GM20000 (cell line): ENCODE results near the gene MRNIP.
"Not testable (repeated sequence)": the region's sequence is repeated elsewhere in the genome, so short reads cannot be mapped to it uniquely, and the experiment has no call there.

ENCODE experiments used
- DNase-seq: peaks from one replicate; pipeline ENCODE4 v3.0.0; 2012; ENCODE audit warnings: low spot score
- CTCF ChIP-seq: IDR thresholded peaks from 2 replicates; pipeline ENCODE4 v1.5.1; 2012; ENCODE audit warnings: mild to moderate bottlenecking, control low read depth; ENCODE audit errors: extremely low read depth, missing control alignments

The MRNIP gene

DNA sequence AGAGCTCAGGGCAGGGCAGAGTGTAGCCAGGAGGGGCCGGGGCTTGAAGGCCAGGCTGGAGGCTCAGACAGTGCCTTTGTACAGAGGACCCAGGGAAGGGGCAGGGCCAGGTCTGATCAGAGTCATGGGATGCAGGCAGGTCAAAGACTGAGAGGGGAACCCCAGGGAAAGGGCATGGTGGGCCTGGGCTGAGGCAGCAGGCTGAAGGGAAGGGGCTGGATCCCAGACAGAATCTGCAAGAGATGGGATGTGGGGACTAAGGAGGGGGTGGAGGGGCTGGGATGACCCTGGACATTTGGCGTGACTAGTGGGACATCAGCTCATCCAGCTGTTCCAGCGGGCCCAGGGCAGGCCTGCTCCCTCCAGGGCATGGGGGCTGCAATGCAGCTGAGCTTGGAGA, 15.5 kb upstream of the MRNIP start:
- no peak for TF ChIP-seq CTCF
- DNase-seq, result no peak

DNA sequence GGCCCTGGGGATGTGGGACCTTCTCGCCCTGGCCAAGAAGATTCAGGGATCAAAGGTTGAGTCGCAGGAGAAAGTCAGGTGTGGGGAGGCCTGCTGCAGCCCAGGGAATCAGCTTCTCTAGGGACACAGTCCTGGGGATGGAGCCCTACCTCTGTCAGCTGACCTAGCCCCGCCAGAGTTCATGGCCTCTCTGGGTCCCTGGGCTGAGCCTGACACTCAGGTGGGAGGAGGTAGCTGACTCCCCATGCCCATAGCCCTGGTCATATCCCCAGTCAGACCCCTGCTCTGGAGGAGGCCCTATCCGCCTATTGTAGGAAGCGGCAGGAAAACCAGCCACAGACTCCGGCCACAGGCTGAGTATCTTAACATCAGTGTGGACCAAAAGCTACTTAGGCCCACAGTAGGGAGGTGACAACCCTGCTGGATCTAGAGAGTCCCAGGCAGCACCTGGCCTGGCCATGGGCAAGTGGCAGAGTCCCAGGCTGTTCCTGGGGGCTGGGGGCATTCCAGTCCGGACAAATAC, 15.0 kb upstream of the MRNIP start:
- DNase-seq, result no peak
- TF ChIP-seq CTCF, result no peak

DNA sequence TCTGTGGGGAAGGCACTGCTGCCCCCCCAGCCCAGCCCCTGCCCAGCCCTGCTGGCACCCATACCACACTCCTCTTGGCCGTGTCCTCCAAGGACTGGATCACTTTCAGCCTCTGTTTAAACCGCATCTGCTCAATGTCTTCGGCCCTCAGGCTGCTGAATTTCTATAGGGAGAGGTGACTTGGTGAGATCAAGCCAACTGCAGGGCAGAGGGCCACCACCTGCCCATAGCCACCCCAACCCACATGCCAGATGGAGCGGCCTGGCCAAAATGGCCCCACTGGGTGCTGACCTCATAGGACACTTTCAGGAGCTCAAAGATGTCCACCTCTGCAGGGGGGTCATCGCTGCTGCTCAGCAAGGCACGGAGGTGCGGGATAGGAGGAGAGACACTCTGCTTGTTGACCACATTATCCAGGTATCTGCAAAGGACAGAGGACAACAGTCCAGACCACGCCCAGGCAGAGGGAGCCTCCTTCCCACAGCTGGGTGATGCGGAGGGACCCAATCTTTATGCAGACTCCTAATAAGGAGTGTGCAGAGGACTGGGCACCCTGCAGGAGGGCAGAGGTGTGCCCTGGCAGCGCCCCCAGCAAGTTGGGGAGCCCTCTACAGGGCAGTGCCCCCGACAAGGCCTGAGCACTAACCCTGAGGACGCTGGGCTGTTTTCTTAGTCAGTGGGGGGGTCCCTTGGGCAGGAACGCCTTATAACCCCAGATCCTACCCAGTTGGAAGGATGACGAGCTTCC, 14.4 kb upstream of the MRNIP start:
- TF ChIP-seq CTCF, result no peak
- no peak for DNase-seq

DNA sequence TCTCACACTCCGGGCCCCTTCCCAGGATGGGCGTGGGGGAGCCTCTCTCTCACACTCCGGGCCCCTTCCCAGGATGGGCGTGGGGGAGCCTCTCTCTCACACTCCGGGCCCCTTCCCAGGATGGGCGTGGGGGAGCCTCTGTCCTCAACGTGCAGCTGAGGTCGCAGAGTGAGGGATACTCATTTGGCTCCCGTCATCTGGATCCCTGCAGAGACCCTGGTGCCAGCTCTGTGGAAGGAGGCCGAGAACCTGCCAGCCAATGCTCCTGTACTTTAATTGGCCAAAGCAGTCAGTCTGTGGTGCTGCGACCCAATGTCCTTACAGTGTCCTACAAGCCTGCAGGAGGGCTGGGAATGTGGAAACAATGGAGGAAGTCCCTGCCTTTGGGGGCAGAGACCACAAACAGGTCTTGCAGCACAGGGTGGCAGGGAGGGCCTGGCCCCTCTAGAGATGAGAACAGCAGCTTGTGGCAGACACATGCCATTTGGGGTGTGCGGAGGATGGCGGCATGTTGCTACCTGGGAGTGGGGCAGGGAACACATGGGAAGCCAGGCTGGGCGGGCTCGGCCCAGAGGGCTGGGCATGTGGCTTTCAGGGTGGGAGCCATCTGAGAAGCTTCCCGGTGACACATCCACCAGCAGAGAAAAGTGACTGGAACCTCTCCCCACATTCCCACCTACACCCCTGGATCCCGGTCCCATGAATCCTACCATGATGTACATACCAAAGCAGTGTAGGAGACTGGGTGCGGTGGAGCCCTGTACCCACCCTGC, 13.6 kb upstream of the MRNIP start:
- no peak for DNase-seq
- TF ChIP-seq CTCF, result no peak

DNA sequence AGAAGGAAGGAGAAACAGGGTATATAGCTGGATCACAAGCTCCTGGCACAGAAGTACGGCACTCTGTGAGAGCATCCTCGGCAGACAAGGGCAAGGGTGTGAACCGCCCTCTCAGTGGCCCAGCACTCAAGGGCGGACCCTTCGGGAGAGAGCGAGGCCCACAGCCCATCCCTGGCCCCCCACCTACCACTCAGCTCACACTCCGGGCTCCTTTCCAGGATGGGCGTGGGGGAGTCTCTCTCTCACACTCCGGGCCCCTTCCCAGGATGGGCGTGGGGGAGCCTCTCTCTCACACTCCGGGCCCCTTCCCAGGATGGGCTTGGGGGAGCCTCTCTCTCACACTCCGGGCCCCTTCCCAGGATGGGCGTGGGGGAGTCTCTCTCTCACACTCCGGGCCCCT, 12.9 kb upstream of the MRNIP start:
- not testable (repeated sequence) for DNase-seq

GRCh38 chr5:179870952-179871351, 12.3 kb upstream of the MRNIP start:
- DNase-seq, result no peak
- no peak for TF ChIP-seq CTCF

DNA sequence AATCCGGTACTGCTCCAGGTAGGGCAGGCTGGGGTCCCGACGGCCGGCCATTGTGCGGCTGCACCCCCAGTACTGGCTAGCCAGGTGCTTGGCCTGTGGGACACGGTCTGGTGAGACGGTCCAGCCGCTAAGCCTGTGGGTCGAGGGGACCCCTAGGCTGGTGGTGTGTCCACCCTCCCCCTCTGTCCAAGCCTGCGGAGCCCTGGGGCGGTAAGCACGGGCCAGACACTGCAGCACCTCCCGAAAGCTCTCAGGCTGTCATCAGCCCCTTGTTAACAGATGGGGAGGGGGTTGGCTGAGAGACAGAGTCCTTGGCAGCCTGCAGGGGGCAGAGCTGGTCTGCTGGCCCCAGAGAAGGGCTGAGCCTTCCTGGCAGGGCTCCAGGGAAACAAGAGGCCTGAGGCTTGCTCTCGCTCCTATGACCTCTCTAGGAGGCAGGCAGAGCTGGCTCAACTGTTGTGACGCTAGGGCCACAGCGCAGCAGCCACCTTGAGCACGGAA, 11.8 kb upstream of the MRNIP start:
- TF ChIP-seq CTCF, result no peak
- DNase-seq, result no peak
